Measurements from ENCODE around the gene ZNF485. TPM values are rescaled to one million over a fixed set of nuclear protein-coding genes. Genes with fewer than 3 reads are reported as not detected.

Gene ZNF485
- total RNA-seq, 3 donors from 2014 or later (not counting 1 experiment from before 2014, with no cell fraction given) = 1.1 to 2.8 (median 1.4) TPM

DNA sequence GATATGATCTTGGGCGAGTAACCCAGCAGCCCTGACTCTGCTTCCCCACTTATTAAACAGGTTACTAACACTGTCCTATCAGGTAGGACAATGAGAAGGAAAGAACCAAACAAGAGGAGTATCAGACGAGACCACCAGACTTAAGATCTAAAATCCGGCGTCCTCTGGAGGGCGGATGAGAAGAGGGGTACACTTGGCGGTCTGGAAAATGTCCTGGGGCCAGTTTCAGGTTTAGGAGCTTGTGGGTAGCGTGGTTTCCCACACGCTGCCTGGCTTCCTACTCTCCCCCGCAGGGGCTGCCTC, 41.8 kb downstream of the ZNF485 start:
- Mint-ChIP-seq H3K9me3 (peaks cover 4 to 18% of the 10 kb centered on the region in 2 donors), H3K4me1 (peaks cover 25 to 28% of the 10 kb centered on the region in 2 donors), H3K27ac (peak overlapping the region; percentile 82 to 91), H3K27me3 (ENCODE audit: low read depth in 2 of 2) (no peaks in the 10 kb centered on the region), H3K36me3 (peaks cover 34% of the 10 kb centered on the region), H3K4me3 (peak overlapping the region; percentile 88)
- no peak for ATAC-seq
- Histone ChIP-seq H3K27me3 (ENCODE audit: control insufficient read depth, insufficient read depth, low read length) (no peaks in the 10 kb centered on the region), H3K4me1 (ENCODE audit: control insufficient read depth, insufficient read depth, low read length) (peaks cover 16% of the 10 kb centered on the region), H3K4me3 (ENCODE audit: low read length) (peak overlapping the region; percentile 68), H3K9me3 (ENCODE audit: control insufficient read depth, insufficient read depth, low read length) (peaks cover 28% of the 10 kb centered on the region), H3K36me3 (ENCODE audit: control insufficient read depth, insufficient read depth, low read length) (peaks cover 31% of the 10 kb centered on the region), H3K27ac (ENCODE audit: low read length) (peak overlapping the region; percentile 56)
- WGBS (ENCODE audit: insufficient coverage) = 36% methylated on average over 9 of the region's 9 CpGs
- intact Hi-C loops (cut with micrococcal nuclease) = loop anchor here (1.0 kb wide), 2 partner anchors 42 to 74 kb away; partner anchors contain the start of genes ZNF239 and ZNF485
- no peak for DNase-seq
- TF ChIP-seq, protein P1, sequence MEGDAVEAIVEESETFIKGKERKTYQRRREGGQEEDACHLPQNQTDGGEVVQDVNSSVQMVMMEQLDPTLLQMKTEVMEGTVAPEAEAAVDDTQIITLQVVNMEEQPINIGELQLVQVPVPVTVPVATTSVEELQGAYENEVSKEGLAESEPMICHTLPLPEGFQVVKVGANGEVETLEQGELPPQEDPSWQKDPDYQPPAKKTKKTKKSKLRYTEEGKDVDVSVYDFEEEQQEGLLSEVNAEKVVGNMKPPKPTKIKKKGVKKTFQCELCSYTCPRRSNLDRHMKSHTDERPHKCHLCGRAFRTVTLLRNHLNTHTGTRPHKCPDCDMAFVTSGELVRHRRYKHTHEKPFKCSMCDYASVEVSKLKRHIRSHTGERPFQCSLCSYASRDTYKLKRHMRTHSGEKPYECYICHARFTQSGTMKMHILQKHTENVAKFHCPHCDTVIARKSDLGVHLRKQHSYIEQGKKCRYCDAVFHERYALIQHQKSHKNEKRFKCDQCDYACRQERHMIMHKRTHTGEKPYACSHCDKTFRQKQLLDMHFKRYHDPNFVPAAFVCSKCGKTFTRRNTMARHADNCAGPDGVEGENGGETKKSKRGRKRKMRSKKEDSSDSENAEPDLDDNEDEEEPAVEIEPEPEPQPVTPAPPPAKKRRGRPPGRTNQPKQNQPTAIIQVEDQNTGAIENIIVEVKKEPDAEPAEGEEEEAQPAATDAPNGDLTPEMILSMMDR (IDR thresholded peaks at IDR 0.05) = no peak

DNA sequence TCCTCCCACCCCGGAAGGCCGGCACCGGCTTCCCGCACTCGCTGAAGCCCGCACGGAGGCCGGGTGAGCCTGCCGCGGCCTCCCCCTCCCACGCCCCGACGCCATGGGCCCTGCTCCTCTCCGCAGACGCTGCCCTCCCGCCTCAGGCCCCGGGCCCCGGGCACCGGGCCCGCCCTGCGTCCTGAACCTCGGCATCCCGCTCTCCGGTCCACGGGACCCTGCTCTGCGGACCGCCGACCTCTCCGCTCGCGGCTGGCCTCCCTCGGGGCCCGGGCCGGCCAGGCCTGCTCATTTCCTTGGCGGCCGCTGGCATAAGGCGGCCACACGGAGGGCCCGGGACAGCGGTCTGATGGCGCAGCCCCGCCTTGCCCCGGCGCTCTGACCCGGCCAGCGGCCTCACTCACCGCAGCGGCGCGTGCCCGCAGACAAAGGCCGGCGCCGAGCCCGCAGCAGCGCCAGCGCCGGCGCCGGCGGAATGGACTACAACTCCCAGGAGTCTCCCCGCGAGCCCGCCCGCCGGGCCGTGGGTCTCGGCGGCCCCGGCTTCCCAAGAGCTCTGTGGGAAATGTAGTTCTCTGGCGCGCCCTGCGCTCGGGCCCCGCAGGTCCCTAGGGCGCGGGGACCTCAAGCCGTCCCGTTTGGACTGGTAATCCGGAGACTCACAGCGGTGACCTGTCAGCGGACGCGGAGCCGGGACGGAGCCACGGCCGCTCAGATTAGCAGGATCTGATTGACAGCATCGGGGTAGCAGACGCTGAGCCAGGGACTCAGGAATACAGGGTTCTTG, 42.4 kb downstream of the ZNF485 start, which contains the start of gene ZNF32:
Gene ZNF32 (minus strand): TSS at position 484 of the 787 bp plus-strand sequence. CDS start 2,748 bp downstream, outside the sequence.
- Mint-ChIP-seq H3K36me3 (peaks cover 28% of the 10 kb centered on the region), H3K27ac (peak within 1 kb of the TSS; percentile 86 to 91), H3K9me3 (peaks cover 4 to 16% of the 10 kb centered on the region in 2 donors), H3K4me1 (peaks cover 28% of the 10 kb centered on the region in 2 donors), H3K4me3 (peak within 1 kb of the TSS; percentile 97), H3K27me3 (ENCODE audit: low read depth in 2 of 2) (peaks cover 2 to 4% of the 10 kb centered on the region in 2 donors)
- WGBS (ENCODE audit: insufficient coverage) = under 1% methylated on average over 90 of the region's 90 CpGs
- TF ChIP-seq, protein P1 (IDR thresholded peaks at IDR 0.05) = no peak
- H3K27me3 ChIP-seq (ENCODE audit: control insufficient read depth, insufficient read depth, low read length) = no peaks in the 10 kb centered on the region
- intact Hi-C loops (cut with micrococcal nuclease) = loop anchor here (1.0 kb wide), 2 partner anchors 42 to 74 kb away; partner anchors contain the start of genes ZNF239 and ZNF485
- H3K4me1 ChIP-seq (ENCODE audit: control insufficient read depth, insufficient read depth, low read length) = peaks cover 16% of the 10 kb centered on the region
- H3K36me3 ChIP-seq (ENCODE audit: control insufficient read depth, insufficient read depth, low read length) = peaks cover 27% of the 10 kb centered on the region
- H3K4me3 ChIP-seq (ENCODE audit: low read length) = peak within 1 kb of the TSS; percentile 68
- ATAC-seq (peak; percentile 96 to 98 (median 96)), DNase-seq (peak; percentile 75 to 88)
- peak within 1 kb of the TSS; percentile 68 for H3K27ac ChIP-seq (ENCODE audit: low read length)
- H3K9me3 ChIP-seq (ENCODE audit: control insufficient read depth, insufficient read depth, low read length) = peaks cover 28% of the 10 kb centered on the region

DNA sequence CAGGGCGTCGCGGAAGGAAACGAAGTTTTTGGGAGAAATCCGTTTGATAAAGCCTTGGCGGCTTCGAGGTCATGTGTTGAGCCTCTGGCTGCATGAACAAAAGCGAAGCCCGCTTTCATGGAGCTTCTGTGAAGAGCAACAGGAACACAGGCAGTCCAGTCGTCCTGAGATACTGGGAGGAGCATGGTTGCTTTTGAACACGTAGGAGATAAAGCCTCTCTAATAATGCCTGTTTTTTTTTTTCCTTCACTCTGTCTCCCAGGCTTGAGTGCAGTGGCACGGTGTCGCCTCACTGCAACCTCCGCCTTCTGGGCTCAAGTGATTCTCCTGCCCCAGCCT, 42.9 kb downstream of the ZNF485 start:
- DNase-seq (no peak), ATAC-seq (peak in 1 of 3 donors; percentile 0)
- Histone ChIP-seq H3K36me3 (ENCODE audit: control insufficient read depth, insufficient read depth, low read length) (peaks cover 21% of the 10 kb centered on the region), H3K4me3 (ENCODE audit: low read length) (peak overlapping the region; percentile 68), H3K27ac (ENCODE audit: low read length) (peak overlapping the region; percentile 68), H3K9me3 (ENCODE audit: control insufficient read depth, insufficient read depth, low read length) (peaks cover 23% of the 10 kb centered on the region), H3K27me3 (ENCODE audit: control insufficient read depth, insufficient read depth, low read length) (no peaks in the 10 kb centered on the region), H3K4me1 (ENCODE audit: control insufficient read depth, insufficient read depth, low read length) (peaks cover 16% of the 10 kb centered on the region)
- H3K9me3 Mint-ChIP-seq = peaks cover 4 to 16% of the 10 kb centered on the region in 2 donors
- peak overlapping the region; percentile 97 for H3K4me3 Mint-ChIP-seq
- peaks cover 28 to 30% of the 10 kb centered on the region in 2 donors for H3K4me1 Mint-ChIP-seq
- TF ChIP-seq, protein P1 (IDR thresholded peaks at IDR 0.05) = no peak
- peaks cover 27% of the 10 kb centered on the region for H3K36me3 Mint-ChIP-seq
- intact Hi-C loops (cut with micrococcal nuclease) = no loop called here
- WGBS (ENCODE audit: insufficient coverage) = 39% methylated on average over 14 of the region's 14 CpGs
- H3K27ac Mint-ChIP-seq = peak overlapping the region; percentile 86 to 91
- H3K27me3 Mint-ChIP-seq (ENCODE audit: low read depth in 2 of 2) = peaks cover 3 to 8% of the 10 kb centered on the region in 2 donors
